KOPT-K1 (cell line): Measurements from ENCODE around the gene DPP6.

Source experiments
- H3K27ac ChIP-seq: fragments of 200-600 bp; sonication (generic); 2 replicates; pipeline ENCODE4 v1.5.1; 2016; ENCODE audit warnings: antibody characterized with exemption, mild to moderate bottlenecking, low read depth, low read length; ENCODE audit not compliant: poor library complexity, severe bottlenecking
- H3K36me3 ChIP-seq: fragments of 200-600 bp; sonication (generic); 2 replicates; pipeline ENCODE4 v1.5.1; 2017; ENCODE audit warnings: antibody characterized with exemption, mild to moderate bottlenecking, low read length, moderate library complexity; ENCODE audit not compliant: insufficient read depth
- H3K9me3 ChIP-seq: fragments of 200-600 bp; sonication (generic); 2 replicates; pipeline ENCODE4 v1.5.1; 2017; ENCODE audit warnings: antibody characterized with exemption, low read length, mild to moderate bottlenecking; ENCODE audit not compliant: insufficient read depth, poor library complexity, severe bottlenecking

The DPP6 gene

DNA sequence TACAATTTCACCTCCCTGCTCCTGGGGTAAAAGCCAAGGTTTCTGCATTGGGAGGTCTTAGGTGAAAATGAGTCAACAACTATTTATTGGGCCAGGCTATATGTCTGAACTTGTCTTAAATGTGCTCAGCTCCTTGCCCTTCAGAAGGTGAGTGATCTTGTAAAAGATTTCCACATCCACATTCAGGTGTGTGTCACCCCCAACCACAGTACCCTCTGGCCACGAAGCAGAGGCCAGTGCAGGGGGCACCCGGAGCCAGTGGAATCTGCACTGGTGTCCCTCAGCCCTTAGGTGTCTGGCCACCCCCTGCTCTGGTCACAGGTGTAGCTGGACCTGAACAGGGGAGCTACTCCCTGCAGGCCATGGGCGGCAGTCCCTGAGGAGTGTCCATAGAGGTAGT lies 752.3 kb downstream of the DPP6 start:
- Histone ChIP-seq H3K27ac (no peak overlapping the region), H3K9me3 (no peaks in the 10 kb centered on the region), H3K36me3 (no peaks in the 10 kb centered on the region)

- H3K9me3 ChIP-seq, result peaks cover 43% of the 10 kb centered on the region
These were observed 759.8 kb downstream of the DPP6 start for GRCh38 chr7:154812027-154812426.

DNA sequence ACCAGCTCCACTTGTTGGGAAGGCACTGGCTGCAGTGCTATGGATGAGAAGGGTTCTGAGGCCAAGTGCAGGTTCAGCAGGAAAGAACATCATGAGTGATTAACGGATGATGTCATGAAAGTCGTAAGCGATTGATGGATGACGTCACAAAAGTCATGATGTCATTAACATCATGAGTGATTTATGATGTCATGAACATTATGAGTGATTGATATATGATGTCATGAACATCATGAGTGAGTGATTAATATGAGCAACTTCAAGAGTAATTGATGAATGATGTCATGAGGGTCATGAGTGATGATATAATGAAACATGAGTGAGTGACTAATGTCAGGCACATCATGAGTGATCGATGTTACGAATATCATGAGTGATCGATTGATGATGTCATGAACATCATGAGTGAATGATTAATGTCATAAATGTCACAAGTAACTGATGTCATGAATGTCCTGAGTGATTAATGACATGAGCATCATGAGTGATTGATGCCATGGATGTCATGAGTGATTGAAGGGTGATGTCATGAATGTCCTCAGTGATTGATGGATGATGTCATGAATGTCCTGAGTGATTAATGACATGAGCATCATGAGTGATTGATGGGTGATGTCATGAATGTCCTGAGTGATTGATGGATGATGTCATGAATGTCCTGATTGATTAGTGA lies 765.2 kb downstream of the DPP6 start:
- H3K27ac ChIP-seq, result no peak overlapping the region
- H3K9me3 ChIP-seq, result peaks cover 19% of the 10 kb centered on the region
- H3K36me3 ChIP-seq, result no peaks in the 10 kb centered on the region

More at GRCh38 chr7:154812027-154812426, 759.8 kb downstream of the DPP6 start:
- Histone ChIP-seq H3K27ac (no peak overlapping the region), H3K36me3 (no peaks in the 10 kb centered on the region)

DNA sequence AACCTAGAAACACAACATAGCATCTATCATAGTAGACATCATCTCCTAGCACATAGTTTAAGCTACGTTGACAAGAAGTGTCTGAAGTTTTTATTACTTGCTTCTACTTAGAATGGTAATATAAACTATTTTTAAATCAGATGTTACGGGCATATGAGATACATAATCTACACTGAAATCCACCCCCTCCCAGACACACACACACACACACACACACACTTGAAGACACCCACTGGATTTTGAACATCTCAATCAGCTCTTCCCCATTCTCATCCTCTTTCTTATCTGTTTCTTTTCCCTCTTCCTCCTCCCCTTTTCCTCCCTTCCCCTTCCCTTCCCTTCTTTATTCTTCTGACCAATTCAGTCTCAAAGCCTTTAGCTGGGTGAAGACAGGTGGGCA lies 774.8 kb downstream of the DPP6 start:
- no peak overlapping the region for H3K27ac ChIP-seq
- H3K9me3 ChIP-seq, result no peaks in the 10 kb centered on the region
- no peaks in the 10 kb centered on the region for H3K36me3 ChIP-seq

DNA sequence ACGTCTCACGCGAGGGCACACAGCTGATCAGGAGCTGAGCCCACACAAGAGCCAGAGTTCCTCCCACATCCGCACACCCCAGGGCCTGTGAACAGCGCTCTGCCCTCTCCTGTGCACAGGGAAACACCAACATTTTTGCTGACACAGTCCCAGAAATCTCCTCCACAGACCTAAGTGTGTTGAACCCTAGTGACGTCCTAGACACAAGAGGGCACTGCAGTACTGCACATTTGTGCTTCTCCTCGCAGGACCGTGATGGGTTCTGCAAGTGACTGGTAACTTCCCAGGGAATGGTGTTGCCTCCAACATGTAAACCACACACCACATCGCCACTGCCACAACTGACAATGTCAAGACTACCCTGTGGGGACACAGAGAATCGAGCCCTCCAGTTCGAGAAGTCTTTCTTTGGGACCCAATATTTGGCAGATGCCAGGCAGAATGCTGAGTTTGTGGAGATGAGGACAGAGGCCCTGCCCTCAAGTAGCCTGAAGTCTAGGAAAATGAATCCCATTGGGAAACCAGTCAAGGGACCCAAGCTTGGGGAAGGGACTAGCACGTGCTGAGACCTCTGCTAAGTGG lies 780.5 kb downstream of the DPP6 start:
- H3K36me3 ChIP-seq, result no peaks in the 10 kb centered on the region
- H3K9me3 ChIP-seq, result no peaks in the 10 kb centered on the region
- H3K27ac ChIP-seq, result no peak overlapping the region

GRCh38 chr7:154836021-154836448 lies 783.8 kb downstream of the DPP6 start:
- H3K27ac ChIP-seq, result no peak overlapping the region
- H3K9me3 ChIP-seq, result no peaks in the 10 kb centered on the region

GRCh38 chr7:154837087-154837486 lies 784.9 kb downstream of the DPP6 start:
- no peak overlapping the region for H3K27ac ChIP-seq
- H3K36me3 ChIP-seq, result no peaks in the 10 kb centered on the region

More at GRCh38 chr7:154836021-154836448, 783.8 kb downstream of the DPP6 start:
- H3K36me3 ChIP-seq, result no peaks in the 10 kb centered on the region

DNA sequence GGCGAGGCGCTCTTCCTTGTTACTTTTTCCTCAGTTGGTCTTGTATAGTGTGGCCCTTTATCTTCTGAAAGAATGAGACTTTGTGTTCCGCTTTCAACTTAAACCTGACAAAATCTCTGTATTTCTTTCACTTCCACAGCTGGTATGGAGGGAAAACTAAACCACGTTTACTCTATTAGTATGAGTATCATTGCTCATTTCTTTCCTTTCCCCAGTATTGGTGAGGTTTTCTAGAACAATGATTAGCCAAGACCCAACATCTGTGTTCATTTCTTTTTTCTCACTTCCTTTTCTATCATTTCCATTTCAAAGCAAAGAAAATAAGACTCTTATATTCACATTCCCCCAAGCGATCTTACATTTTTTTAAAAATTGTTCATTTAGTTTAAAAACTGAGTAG lies 785.4 kb downstream of the DPP6 start:
- H3K27ac ChIP-seq, result no peak overlapping the region
- H3K9me3 ChIP-seq, result no peaks in the 10 kb centered on the region
- no peaks in the 10 kb centered on the region for H3K36me3 ChIP-seq

More at GRCh38 chr7:154837087-154837486, 784.9 kb downstream of the DPP6 start:
- no peaks in the 10 kb centered on the region for H3K9me3 ChIP-seq

- Histone ChIP-seq H3K36me3 (no peaks in the 10 kb centered on the region), H3K27ac (no peak overlapping the region), H3K9me3 (no peaks in the 10 kb centered on the region)
These were observed 787.9 kb downstream of the DPP6 start for GRCh38 chr7:154840086-154840485.

- Histone ChIP-seq H3K9me3 (no peaks in the 10 kb centered on the region), H3K27ac (no peak overlapping the region), H3K36me3 (no peaks in the 10 kb centered on the region)
These were observed 789.6 kb downstream of the DPP6 start for GRCh38 chr7:154841731-154842331.

GRCh38 chr7:154842591-154842990 lies 790.4 kb downstream of the DPP6 start:
- no peaks in the 10 kb centered on the region for H3K36me3 ChIP-seq
- H3K27ac ChIP-seq, result no peak overlapping the region
- no peaks in the 10 kb centered on the region for H3K9me3 ChIP-seq

DNA sequence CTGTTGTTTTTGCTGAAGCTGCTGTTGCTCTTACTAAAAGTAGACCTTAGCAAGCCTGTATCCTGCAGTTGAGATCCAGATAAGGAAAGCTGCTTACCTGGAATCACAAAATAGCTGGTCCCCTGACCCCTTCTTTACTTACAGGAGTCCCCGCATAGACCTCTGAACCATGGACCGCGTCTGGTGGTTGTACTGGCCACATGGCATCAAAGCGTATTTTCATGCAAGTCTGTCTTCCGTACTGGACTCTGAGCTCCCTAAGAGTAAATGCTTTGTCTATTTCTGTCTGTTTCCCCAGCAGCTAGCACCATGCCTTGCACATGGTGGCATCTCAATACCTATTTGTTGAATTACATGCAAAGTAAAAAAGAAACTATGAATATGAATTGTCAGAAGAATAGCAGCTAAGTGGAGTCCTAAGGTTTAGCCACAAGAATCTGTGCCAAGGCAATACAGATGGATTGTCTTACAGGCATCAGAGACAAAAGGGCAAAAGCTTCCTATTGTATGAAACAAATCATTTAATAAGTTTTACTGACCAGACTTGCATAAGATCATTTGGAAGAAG lies 791.6 kb downstream of the DPP6 start:
- H3K27ac ChIP-seq, result no peak overlapping the region
- no peaks in the 10 kb centered on the region for H3K36me3 ChIP-seq
- H3K9me3 ChIP-seq, result peaks cover 2% of the 10 kb centered on the region

DNA sequence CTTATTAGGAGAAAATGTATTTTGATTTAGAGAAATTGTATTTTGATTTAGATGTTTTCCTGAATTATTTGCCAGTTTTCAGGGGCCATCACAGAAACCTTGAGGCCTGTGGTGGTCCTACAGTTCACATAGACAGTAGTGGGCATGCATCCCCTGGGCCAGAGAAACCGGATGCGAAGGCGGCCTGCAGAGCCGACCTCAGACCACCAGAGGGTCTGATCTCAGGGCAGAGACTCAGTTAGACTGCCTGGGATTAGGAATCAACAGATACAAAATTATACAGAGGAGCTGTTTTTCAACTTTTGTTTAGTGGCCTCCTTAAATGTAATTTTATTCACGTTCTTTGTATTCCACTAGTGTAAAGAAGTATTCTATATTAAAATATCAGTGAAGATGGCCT lies 792.3 kb downstream of the DPP6 start:
- Histone ChIP-seq H3K36me3 (no peaks in the 10 kb centered on the region), H3K27ac (no peak overlapping the region), H3K9me3 (peaks cover 7% of the 10 kb centered on the region)

DNA sequence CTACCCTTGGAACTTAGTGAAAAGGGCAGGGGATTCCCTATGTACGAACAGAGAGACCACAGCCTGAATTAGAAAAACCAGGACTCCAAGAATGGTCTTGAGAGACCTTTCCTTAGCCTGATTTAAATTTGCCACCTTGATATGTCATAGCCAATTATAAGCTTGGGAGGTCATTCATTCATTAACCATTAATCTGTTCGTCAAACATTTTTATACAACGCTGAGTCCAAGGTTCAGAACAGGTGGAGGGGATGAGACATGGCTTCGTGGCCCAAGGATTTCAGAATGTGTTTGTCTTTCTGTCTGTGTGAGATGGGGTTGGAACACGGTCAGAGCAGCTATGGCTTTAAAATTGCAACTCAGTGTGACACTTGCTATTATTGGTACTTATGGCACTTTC lies 792.8 kb downstream of the DPP6 start:
- Histone ChIP-seq H3K9me3 (peaks cover 12% of the 10 kb centered on the region), H3K27ac (no peak overlapping the region), H3K36me3 (no peaks in the 10 kb centered on the region)

DNA sequence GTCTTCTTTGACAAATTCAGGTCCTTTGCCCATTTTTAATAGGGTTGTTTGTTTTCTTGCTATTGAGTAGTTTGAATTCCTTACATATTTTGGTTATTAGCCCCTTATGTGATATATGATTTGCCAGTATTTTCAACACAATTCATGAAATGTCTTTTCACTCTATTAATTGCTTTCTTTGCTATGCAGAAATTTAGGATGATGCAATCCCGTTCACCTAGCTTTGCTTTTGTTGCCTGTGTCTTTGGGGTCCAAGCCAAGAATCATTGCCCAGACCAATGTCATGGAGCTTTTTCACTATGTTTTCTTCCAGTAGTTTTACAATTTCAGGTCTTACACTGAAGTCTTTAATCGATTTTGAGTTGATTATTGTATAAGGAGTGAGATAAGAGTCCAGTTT lies 796.3 kb downstream of the DPP6 start:
- peaks cover 12% of the 10 kb centered on the region for H3K9me3 ChIP-seq
- no peaks in the 10 kb centered on the region for H3K36me3 ChIP-seq
- no peak overlapping the region for H3K27ac ChIP-seq
